OCI-LY3 (cell line): ENCODE results near the gene AP3S2.

ENCODE experiments used
- H2AFZ ChIP-seq: fragments of 200-600, 300-600 bp; shearing (Covaris generic); 2 replicates; pipeline ENCODE4 v1.6.0; 2014; ENCODE audit warnings: antibody characterized with exemption, low read depth, low read length
- H3K27ac ChIP-seq: fragments of 200-600, 300-600 bp; sonication (generic); 2 replicates; pipeline ENCODE4 v1.5.1; 2014; ENCODE audit warnings: mild to moderate bottlenecking, low read length, moderate library complexity, mixed read lengths
- H3K27me3 ChIP-seq: fragments of 200-600, 300-600 bp; sonication (generic); 2 replicates; pipeline ENCODE4 v1.6.1; 2014; ENCODE audit warnings: low read depth, low read length, mixed read lengths
- H3K36me3 ChIP-seq: fragments of 200-600, 300-600 bp; sonication (generic); replicated peaks from 2 replicates; pipeline ENCODE3; 2014; ENCODE audit warnings: low read depth, low read length, mixed read lengths
- H3K4me1 ChIP-seq: fragments of 300-600, 200-600 bp; sonication (generic); 2 replicates; pipeline ENCODE4 v1.6.1; 2014; ENCODE audit warnings: low read length, mixed read lengths
- H3K4me2 ChIP-seq: fragments of 200-600, 300-600 bp; sonication (generic); 2 replicates; pipeline ENCODE4 v1.6.1; 2014; ENCODE audit warnings: low read length, mixed read lengths
- H3K4me3 ChIP-seq: fragments of 300-600, 200-600 bp; sonication (generic); 2 replicates; pipeline ENCODE4 v1.5.1; 2014; ENCODE audit warnings: antibody characterized with exemption, mild to moderate bottlenecking, low read length, moderate library complexity
- H3K79me2 ChIP-seq: fragments of 300-600, 200-600 bp; shearing (Covaris generic); 2 replicates; pipeline ENCODE4 v1.6.1; 2014; ENCODE audit warnings: mild to moderate bottlenecking, low read length, mixed read lengths
- H3K9ac ChIP-seq: fragments of 300-600, 200-600 bp; shearing (Covaris generic); 2 replicates; pipeline ENCODE4 v1.6.0; 2014; ENCODE audit warnings: mild to moderate bottlenecking, low read length, moderate library complexity
- H3K9me3 ChIP-seq: fragments of 200-600, 300-600 bp; shearing (Covaris generic); 2 replicates; pipeline ENCODE4 v1.6.1; 2014; ENCODE audit warnings: low read length, mixed read lengths; ENCODE audit not compliant: insufficient read depth
- H4K20me1 ChIP-seq: fragments of 200-600, 300-600 bp; sonication (generic); 2 replicates; pipeline ENCODE4 v1.6.1; 2016; ENCODE audit warnings: low read length, mixed read lengths; ENCODE audit not compliant: insufficient read depth
- EZH2phosphoT487 ChIP-seq: fragments of 200-600 bp; shearing (Covaris generic); IDR thresholded peaks from 2 replicates; pipeline ENCODE4 v1.6.1; 2018; ENCODE audit warnings: antibody characterized with exemption, mixed run types, low read depth
- TF ChIP-seq, protein P1 (sequence below): fragments of 200-600, 300-600 bp; sonication (generic); IDR thresholded peaks from 2 replicates; pipeline ENCODE4 v1.5.1; 2014; ENCODE audit warnings: antibody characterized with exemption, low read length, low read depth

AP3S2 gene

GRCh38 chr15:89841306-89841705 lies 52.5 kb downstream of the AP3S2 start:
- Histone ChIP-seq H3K79me2 (no peaks in the 10 kb centered on the region), H3K4me1 (peaks cover 63% of the 10 kb centered on the region), H3K27ac (no peak overlapping the region), H3K36me3 (peaks cover 17% of the 10 kb centered on the region), H3K4me2 (no peak overlapping the region), H3K27me3 (no peaks in the 10 kb centered on the region), H3K4me3 (no peak overlapping the region), H3K9me3 (no peaks in the 10 kb centered on the region), H3K9ac (0 out of 2 replicates have a peak overlapping the region, but pooled peaks have one; percentile 10), H2AFZ (no peak overlapping the region), H4K20me1 (no peaks in the 10 kb centered on the region)
- TF ChIP-seq, protein P1, sequence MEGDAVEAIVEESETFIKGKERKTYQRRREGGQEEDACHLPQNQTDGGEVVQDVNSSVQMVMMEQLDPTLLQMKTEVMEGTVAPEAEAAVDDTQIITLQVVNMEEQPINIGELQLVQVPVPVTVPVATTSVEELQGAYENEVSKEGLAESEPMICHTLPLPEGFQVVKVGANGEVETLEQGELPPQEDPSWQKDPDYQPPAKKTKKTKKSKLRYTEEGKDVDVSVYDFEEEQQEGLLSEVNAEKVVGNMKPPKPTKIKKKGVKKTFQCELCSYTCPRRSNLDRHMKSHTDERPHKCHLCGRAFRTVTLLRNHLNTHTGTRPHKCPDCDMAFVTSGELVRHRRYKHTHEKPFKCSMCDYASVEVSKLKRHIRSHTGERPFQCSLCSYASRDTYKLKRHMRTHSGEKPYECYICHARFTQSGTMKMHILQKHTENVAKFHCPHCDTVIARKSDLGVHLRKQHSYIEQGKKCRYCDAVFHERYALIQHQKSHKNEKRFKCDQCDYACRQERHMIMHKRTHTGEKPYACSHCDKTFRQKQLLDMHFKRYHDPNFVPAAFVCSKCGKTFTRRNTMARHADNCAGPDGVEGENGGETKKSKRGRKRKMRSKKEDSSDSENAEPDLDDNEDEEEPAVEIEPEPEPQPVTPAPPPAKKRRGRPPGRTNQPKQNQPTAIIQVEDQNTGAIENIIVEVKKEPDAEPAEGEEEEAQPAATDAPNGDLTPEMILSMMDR: no peak
- TF ChIP-seq EZH2phosphoT487: no peak

DNA sequence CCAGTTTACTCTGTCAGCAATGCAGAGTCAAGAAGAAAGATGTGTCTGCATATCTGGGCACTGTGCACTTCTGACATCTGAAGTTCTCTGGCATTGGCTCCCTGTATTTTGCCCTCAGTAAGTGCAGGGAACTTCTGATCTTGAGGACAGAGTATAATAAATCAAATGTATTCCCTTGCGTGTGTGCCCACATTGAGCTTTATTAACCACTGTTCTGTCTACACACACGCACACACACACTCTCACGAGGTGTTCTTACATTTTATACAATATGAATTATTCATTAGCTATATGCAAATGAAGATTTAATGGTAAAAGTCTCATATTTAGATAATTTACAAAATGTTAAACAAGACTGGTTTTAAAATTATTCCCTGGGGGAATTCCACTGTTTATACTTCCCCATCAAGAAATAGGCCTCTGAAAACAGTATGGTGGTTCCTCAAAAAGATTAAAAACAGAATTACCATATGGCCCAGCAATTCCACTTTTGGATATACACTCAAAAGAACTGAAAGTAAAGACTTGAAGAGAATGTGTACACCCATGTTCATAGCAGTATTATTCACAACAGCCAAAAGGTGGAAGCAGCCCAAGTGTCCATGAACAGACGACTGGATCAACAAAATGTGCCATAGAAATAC lies 54.5 kb downstream of the AP3S2 start:
- Histone ChIP-seq H3K9me3 (no peaks in the 10 kb centered on the region), H3K27me3 (no peaks in the 10 kb centered on the region), H4K20me1 (no peaks in the 10 kb centered on the region), H3K36me3 (peaks cover 30% of the 10 kb centered on the region), H3K4me2 (peak overlapping the region; percentile 31), H2AFZ (no peak overlapping the region), H3K79me2 (no peaks in the 10 kb centered on the region), H3K9ac (peak overlapping the region; percentile 38; the same call in 1 of the 2 replicates), H3K4me1 (peaks cover 50% of the 10 kb centered on the region), H3K4me3 (no peak overlapping the region), H3K27ac (peak overlapping the region; percentile 71)
- TF ChIP-seq, protein P1: no peak
- TF ChIP-seq EZH2phosphoT487: no peak

DNA sequence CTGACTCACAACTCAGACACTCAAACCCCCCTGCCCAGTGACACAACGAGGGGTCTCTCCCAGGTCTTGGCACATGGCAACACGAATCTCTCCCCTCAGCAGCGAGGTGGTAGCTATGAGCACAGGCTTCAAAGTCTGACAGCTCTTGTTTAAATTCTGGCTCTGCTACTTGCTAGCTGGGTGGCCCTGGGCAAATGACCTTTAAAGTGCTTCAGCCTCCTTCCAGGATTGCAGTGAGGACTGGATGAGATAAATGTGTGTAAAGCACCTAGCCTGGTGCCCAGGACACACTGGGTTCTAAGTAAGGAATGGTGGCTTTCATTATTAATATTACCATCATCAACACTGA lies 56.0 kb downstream of the AP3S2 start:
- no peaks in the 10 kb centered on the region for H3K27me3 ChIP-seq

GRCh38 chr15:89837134-89837829 lies 56.5 kb downstream of the AP3S2 start:
- Histone ChIP-seq H3K27ac (no peak overlapping the region), H3K79me2 (no peaks in the 10 kb centered on the region), H3K27me3 (no peaks in the 10 kb centered on the region), H3K9ac (no peak overlapping the region), H4K20me1 (no peaks in the 10 kb centered on the region), H2AFZ (no peak overlapping the region), H3K4me1 (peaks cover 48% of the 10 kb centered on the region), H3K36me3 (peaks cover 45% of the 10 kb centered on the region), H3K4me2 (no peak overlapping the region), H3K4me3 (no peak overlapping the region), H3K9me3 (no peaks in the 10 kb centered on the region)
- TF ChIP-seq EZH2phosphoT487: no peak
- TF ChIP-seq, protein P1: no peak

More for the DNA sequence above, 56.0 kb downstream of the AP3S2 start:
- no peak overlapping the region for H3K4me3 ChIP-seq
- TF ChIP-seq, protein P1: no peak
- no peak for TF ChIP-seq EZH2phosphoT487
- H3K4me1 ChIP-seq: peaks cover 50% of the 10 kb centered on the region
- H3K9ac ChIP-seq: no peak overlapping the region
- no peaks in the 10 kb centered on the region for H3K79me2 ChIP-seq
- no peak overlapping the region for H3K27ac ChIP-seq
- peaks cover 45% of the 10 kb centered on the region for H3K36me3 ChIP-seq
- H2AFZ ChIP-seq: no peak overlapping the region
- H4K20me1 ChIP-seq: no peaks in the 10 kb centered on the region
- no peaks in the 10 kb centered on the region for H3K9me3 ChIP-seq
- H3K4me2 ChIP-seq: no peak overlapping the region
